Adrenal gland (tissue), 12 donors: ENCODE data around the gene GALK2. TPM values are rescaled to one million over a fixed set of nuclear protein-coding genes. Genes with fewer than 3 reads are reported as not detected.
A peak's percentile ranks its signal among the peaks of the same experiment; 100 is the strongest.

Experiments
- DNase-seq, 7 donors: peaks; one replicate each; pipeline ENCODE4 v3.0.0-alpha.2; 2019 to 2020
- H3K27ac ChIP-seq, 5 donors: fragments of 200-600 bp; sonication (generic) in 4 of 5; 1 replicate in 3 of 5; 2 replicates in 2 of 5; pipeline versions ENCODE4 v1.5.1 to v1.8.0; 2016 to 2020; ENCODE audit warnings: mild to moderate bottlenecking in 1 of 5
- H3K27me3 ChIP-seq: fragments of 200-600 bp; 2 replicates; pipeline ENCODE4 v1.8.0; 2021
- H3K36me3 ChIP-seq, 2 donors: fragments of 200-600 bp; replicated peaks in 1 of 2; 1 replicate in 1 of 2; 2 replicates in 1 of 2; pipeline versions ENCODE4 v1.5.1 to v1.8.0; 2018 to 2022
- H3K4me1 ChIP-seq, 2 donors: fragments of 200-600 bp; replicated peaks in 1 of 2; 1 replicate in 1 of 2; 2 replicates in 1 of 2; pipeline versions ENCODE4 v1.5.1 to v1.8.0; 2018 to 2021
- H3K4me3 ChIP-seq, 4 donors: fragments of 200-600 bp; sonication (generic) in 3 of 4; one replicate each; pipeline ENCODE4 v1.5.1; 2016 to 2018
- H3K9me3 ChIP-seq, 3 donors: fragments of 200-600 bp; sonication (generic) in 1 of 3; replicated peaks in 1 of 3; 1 replicate in 2 of 3; 2 replicates in 1 of 3; pipeline versions ENCODE4 v1.5.1 to v1.8.0; 2016 to 2021
- CTCF ChIP-seq, 6 experiments: fragments of 450-650 bp in 4 of 6; fragments of 200-600 bp in 2 of 6; sonication (generic) in 1 of 6; IDR thresholded peaks; 1 replicate in 5 of 6; 2 replicates in 1 of 6; pipeline versions ENCODE4 v1.5.1 to v1.8.0; 2016 to 2021; ENCODE audit warnings: antibody characterized with exemption in 6 of 6, mild to moderate bottlenecking in 2 of 6, moderate library complexity in 1 of 6
- POLR2A ChIP-seq, 2 donors: fragments of 450-650 bp; IDR thresholded peaks; one replicate each; pipeline ENCODE4 v1.6.1; 2017; ENCODE audit warnings: antibody characterized with exemption in 2 of 2, mild to moderate bottlenecking in 2 of 2, moderate library complexity in 1 of 2
- WGBS, 4 donors: extraction: QIAGEN DNeasy Blood & Tissue Kit in 2 of 4; methylation state at CpG; one replicate each; pipeline versions ENCODE4 v1.1.5 to v1.1.7; 2013 to 2017; 5-methylcytosine and 5-hydroxymethylcytosine counted together
- intact Hi-C, 2 donors: fragments of 100-400 bp; cut with DNase I; formaldehyde crosslinking; loops; one replicate each; pipeline versions ENCODE4 v1.14.1 to v1.15.0; 2022 to 2023
- polyA plus RNA-seq, 3 donors: library from polyadenylated mRNA; stranded (reverse); fragments of 200-250 nt in 2 of 3; fragments of 350-450 nt in 1 of 3; fragmentation: Illumina TruSeq in 1 of 3; extraction: RNeasy Lipid Tissue Mini Kit (QIAGEN cat#74804) in 1 of 3; gene quantifications; one replicate each; pipeline ENCODE4 v1.2.3, GENCODE V29; 2013 to 2014
- total RNA-seq, 9 donors: library from RNA; depleted of rRNA in 4 of 9; stranded (reverse); fragments of >200 nt in 4 of 9; fragments of 120-200 nt in 1 of 9; fragmentation: NEBNext Ultra II Directional in 1 of 9; extraction: Animal tissue kit (Norgen Biotek cat#: 25700) in 1 of 9; gene quantifications; one replicate each; pipeline versions ENCODE4 v1.1.0 to v1.2.4, GENCODE V29; 2013 to 2023
- donor health status: healthy with polysubstance abuse.
- donor health status: Bipolar disorder and iron deficiency.
- donor health status: DM: yes; HTN: yes; CAD: no.
- donor health status: DM: no; HTN: no; CAD: no.
- donor health status: DM: no; HTN: no; CAD: no.
- donor health status: DM: yes; HTN: yes; CAD: no.

GALK2 gene
- total and polyA plus RNA-seq, 12 donors, result 11.0 to 64.2 (median 49.1) TPM

GRCh38 chr15:49282366-49282765, 112.3 kb downstream of the GALK2 start:
- Histone ChIP-seq H3K4me1 (no peaks in the 10 kb centered on the region), H3K36me3 (no peaks in the 10 kb centered on the region), H3K9me3 (no peaks in the 10 kb centered on the region), H3K27me3 (no peaks in the 10 kb centered on the region), H3K4me3 (no peak overlapping the region), H3K27ac (no peak overlapping the region)
- intact Hi-C loops, result no loop called here
- no peak for TF ChIP-seq CTCF (IDR thresholded peaks at IDR 0.05)
- no peak for TF ChIP-seq POLR2A (IDR thresholded peaks at IDR 0.05)
- 87 to 94% (median 92%) methylated on average over 1 of the region's 1 CpG for WGBS, 4 donors
- no peak for DNase-seq

- Histone ChIP-seq H3K4me1 (no peaks in the 10 kb centered on the region), H3K4me3 (no peak overlapping the region), H3K27ac (no peak overlapping the region), H3K36me3 (no peaks in the 10 kb centered on the region), H3K9me3 (no peaks in the 10 kb centered on the region), H3K27me3 (no peaks in the 10 kb centered on the region)
- 73 to 82% (median 78%) methylated on average over 4 of the region's 4 CpGs for WGBS, 4 donors
- intact Hi-C loops, result no loop called here
- TF ChIP-seq POLR2A (IDR thresholded peaks at IDR 0.05) (no peak), CTCF (IDR thresholded peaks at IDR 0.05) (no peak)
- DNase-seq, result no peak
Measured at GRCh38 chr15:49286649-49287404, 116.8 kb downstream of the GALK2 start.

GRCh38 chr15:49287481-49287880, 117.4 kb downstream of the GALK2 start:
- TF ChIP-seq POLR2A (IDR thresholded peaks at IDR 0.05), result no peak
- TF ChIP-seq CTCF (IDR thresholded peaks at IDR 0.05), result no peak
- H3K27me3 ChIP-seq, result no peaks in the 10 kb centered on the region
- H3K36me3 ChIP-seq, result no peaks in the 10 kb centered on the region
- intact Hi-C loops, result no loop called here
- H3K9me3 ChIP-seq, result no peaks in the 10 kb centered on the region
- peak overlapping the region in 1 of 5 donors; percentile 6 for H3K27ac ChIP-seq
- no peaks in the 10 kb centered on the region for H3K4me1 ChIP-seq
- no peak overlapping the region for H3K4me3 ChIP-seq
- DNase-seq, result no peak

GRCh38 chr15:49288391-49288790, 118.3 kb downstream of the GALK2 start:
- no peaks in the 10 kb centered on the region for H3K9me3 ChIP-seq
- intact Hi-C loops, result no loop called here
- no peaks in the 10 kb centered on the region for H3K36me3 ChIP-seq
- TF ChIP-seq POLR2A (IDR thresholded peaks at IDR 0.05), result no peak
- no peak for TF ChIP-seq CTCF (IDR thresholded peaks at IDR 0.05)
- H3K27me3 ChIP-seq, result no peaks in the 10 kb centered on the region
- no peaks in the 10 kb centered on the region for H3K4me1 ChIP-seq
- WGBS, 4 donors, result 89 to 100% (median 96%) methylated on average over 2 of the region's 2 CpGs
- no peak overlapping the region for H3K4me3 ChIP-seq
- no peak overlapping the region for H3K27ac ChIP-seq
- no peak for DNase-seq
